ENCODE results near the gene CRY1. TPM values are rescaled to one million over a fixed set of nuclear protein-coding genes. Genes with fewer than 3 reads are reported as not detected.

CRY1 gene
- total RNA-seq, 1 experiment from 2014 or later: 23.1 TPM

DNA sequence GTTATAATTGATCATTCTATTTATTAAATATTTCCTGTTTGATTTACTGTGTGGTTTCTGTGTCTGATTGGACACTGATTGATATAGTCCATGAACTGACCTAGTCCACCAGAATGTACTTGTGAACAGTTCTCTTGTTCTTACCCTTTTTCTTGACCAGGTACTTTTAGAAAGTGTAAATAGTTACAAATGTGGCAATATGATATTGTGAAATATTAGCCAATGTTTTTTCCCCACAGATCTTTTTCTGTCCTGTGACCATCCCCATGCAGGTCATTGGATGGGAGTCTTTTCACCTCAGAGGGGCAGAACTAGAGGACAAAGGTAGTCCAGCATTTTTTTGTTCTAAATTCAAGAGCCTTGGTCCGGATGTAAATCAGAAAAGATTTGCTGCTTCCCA, 8.3 kb upstream of the CRY1 start (continued):
- TF ChIP-seq, protein P1, sequence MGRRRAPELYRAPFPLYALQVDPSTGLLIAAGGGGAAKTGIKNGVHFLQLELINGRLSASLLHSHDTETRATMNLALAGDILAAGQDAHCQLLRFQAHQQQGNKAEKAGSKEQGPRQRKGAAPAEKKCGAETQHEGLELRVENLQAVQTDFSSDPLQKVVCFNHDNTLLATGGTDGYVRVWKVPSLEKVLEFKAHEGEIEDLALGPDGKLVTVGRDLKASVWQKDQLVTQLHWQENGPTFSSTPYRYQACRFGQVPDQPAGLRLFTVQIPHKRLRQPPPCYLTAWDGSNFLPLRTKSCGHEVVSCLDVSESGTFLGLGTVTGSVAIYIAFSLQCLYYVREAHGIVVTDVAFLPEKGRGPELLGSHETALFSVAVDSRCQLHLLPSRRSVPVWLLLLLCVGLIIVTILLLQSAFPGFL (CRISPR knock-in tag; IDR thresholded peaks at IDR 0.05; ENCODE audit: borderline replicate concordance): no peak

DNA sequence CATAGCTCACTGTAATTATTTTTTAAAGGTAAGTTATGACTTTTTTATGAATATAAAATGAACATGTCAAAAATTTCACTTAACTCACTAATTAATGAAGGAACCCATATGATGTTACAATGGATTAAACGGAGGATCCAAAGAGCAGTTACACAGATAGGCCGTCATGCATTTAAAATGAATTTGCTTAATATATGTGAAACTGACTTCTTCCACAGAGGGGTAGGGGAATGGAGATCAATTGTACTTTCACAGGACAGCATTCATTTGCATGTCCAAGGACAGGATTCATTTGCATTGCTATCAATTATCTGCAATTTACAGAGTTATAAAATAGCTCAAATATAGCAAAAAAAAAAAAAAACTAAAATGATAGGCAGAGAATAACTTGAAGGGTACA, 6.6 kb upstream of the CRY1 start:
- DNase-seq (ENCODE audit: low spot score): no peak

More for the DNA sequence above, 6.6 kb upstream of the CRY1 start:
- ChIA-PET CTCF (interaction anchor here (0.6 to 1.5 kb wide), 3 partner anchors 32 to 571 kb away, joined by 3 to 5 read pairs (median 4); no protein-coding TSS in a partner anchor), POLR2A (no interaction called here)
- Mint-ChIP-seq H3K4me3 (no peak overlapping the region), H3K27me3 (ENCODE audit: low read depth) (peaks cover 11% of the 10 kb centered on the region), H3K9me3 (peaks cover 24% of the 10 kb centered on the region), H3K4me1 (peaks cover 9% of the 10 kb centered on the region), H3K27ac (no peak overlapping the region), H3K36me3 (peaks cover 17% of the 10 kb centered on the region)
- no peak for ATAC-seq
- TF ChIP-seq, protein P2, sequence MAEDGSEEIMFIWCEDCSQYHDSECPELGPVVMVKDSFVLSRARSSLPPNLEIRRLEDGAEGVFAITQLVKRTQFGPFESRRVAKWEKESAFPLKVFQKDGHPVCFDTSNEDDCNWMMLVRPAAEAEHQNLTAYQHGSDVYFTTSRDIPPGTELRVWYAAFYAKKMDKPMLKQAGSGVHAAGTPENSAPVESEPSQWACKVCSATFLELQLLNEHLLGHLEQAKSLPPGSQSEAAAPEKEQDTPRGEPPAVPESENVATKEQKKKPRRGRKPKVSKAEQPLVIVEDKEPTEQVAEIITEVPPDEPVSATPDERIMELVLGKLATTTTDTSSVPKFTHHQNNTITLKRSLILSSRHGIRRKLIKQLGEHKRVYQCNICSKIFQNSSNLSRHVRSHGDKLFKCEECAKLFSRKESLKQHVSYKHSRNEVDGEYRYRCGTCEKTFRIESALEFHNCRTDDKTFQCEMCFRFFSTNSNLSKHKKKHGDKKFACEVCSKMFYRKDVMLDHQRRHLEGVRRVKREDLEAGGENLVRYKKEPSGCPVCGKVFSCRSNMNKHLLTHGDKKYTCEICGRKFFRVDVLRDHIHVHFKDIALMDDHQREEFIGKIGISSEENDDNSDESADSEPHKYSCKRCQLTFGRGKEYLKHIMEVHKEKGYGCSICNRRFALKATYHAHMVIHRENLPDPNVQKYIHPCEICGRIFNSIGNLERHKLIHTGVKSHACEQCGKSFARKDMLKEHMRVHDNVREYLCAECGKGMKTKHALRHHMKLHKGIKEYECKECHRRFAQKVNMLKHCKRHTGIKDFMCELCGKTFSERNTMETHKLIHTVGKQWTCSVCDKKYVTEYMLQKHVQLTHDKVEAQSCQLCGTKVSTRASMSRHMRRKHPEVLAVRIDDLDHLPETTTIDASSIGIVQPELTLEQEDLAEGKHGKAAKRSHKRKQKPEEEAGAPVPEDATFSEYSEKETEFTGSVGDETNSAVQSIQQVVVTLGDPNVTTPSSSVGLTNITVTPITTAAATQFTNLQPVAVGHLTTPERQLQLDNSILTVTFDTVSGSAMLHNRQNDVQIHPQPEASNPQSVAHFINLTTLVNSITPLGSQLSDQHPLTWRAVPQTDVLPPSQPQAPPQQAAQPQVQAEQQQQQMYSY (CRISPR knock-in tag; IDR thresholded peaks at IDR 0.05): no peak
- TF ChIP-seq, protein P3, sequence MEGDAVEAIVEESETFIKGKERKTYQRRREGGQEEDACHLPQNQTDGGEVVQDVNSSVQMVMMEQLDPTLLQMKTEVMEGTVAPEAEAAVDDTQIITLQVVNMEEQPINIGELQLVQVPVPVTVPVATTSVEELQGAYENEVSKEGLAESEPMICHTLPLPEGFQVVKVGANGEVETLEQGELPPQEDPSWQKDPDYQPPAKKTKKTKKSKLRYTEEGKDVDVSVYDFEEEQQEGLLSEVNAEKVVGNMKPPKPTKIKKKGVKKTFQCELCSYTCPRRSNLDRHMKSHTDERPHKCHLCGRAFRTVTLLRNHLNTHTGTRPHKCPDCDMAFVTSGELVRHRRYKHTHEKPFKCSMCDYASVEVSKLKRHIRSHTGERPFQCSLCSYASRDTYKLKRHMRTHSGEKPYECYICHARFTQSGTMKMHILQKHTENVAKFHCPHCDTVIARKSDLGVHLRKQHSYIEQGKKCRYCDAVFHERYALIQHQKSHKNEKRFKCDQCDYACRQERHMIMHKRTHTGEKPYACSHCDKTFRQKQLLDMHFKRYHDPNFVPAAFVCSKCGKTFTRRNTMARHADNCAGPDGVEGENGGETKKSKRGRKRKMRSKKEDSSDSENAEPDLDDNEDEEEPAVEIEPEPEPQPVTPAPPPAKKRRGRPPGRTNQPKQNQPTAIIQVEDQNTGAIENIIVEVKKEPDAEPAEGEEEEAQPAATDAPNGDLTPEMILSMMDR (IDR thresholded peaks at IDR 0.05): no peak
- TF ChIP-seq, protein P4, sequence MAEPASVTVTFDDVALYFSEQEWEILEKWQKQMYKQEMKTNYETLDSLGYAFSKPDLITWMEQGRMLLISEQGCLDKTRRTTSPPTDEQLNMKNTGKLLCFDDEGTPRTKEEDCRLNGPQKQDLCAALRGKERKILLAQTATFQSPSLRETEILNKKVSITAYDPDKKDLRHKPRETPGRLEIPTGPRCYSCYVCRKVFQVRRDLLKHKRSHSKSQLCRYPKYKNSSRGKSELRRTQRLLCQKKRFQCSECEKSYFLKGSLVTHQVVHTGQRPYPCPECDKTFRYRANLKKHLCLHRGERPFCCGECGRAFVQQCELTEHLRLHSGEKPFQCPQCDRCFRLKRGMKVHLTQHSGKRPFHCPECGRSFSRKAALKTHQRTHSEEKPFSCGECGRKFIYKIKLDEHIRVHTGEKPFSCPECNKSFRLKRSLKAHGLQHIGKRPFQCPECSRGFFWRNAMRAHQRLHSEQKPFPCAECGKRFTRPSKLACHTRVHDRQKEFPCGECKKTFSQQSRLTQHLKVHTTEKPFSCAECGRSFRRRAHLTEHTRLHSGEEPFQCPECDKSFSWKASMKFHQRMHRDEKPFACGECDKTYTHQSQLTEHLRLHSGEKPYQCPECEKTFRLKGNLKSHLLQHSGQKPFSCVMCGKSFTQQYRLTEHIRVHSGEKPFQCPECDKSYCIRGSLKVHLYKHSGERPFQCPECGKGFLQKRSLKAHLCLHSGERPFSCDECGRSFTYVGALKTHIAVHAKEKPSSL (CRISPR knock-in tag; conservative IDR thresholded peaks at IDR 0.05): no peak
- TF ChIP-seq ZNF138 (CRISPR knock-in tag; conservative IDR thresholded peaks at IDR 0.05) (no peak), GRHL2 (CRISPR knock-in tag; IDR thresholded peaks at IDR 0.05; ENCODE audit: insufficient replicate concordance, severe bottlenecking) (no peak), ZNF263 (CRISPR knock-in tag; IDR thresholded peaks at IDR 0.05; ENCODE audit: low read depth) (no peak), ETV6 (CRISPR knock-in tag; IDR thresholded peaks at IDR 0.05) (no peak), HMGA2 (CRISPR knock-in tag; IDR thresholded peaks at IDR 0.05) (no peak)
- TF ChIP-seq, protein P5, sequence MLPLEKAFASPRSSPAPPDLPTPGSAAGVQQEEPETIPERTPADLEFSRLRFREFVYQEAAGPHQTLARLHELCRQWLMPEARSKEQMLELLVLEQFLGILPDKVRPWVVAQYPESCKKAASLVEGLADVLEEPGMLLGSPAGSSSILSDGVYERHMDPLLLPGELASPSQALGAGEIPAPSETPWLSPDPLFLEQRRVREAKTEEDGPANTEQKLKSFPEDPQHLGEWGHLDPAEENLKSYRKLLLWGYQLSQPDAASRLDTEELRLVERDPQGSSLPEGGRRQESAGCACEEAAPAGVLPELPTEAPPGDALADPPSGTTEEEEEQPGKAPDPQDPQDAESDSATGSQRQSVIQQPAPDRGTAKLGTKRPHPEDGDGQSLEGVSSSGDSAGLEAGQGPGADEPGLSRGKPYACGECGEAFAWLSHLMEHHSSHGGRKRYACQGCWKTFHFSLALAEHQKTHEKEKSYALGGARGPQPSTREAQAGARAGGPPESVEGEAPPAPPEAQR (CRISPR knock-in tag; IDR thresholded peaks at IDR 0.05): no peak
- TF ChIP-seq, protein P6, sequence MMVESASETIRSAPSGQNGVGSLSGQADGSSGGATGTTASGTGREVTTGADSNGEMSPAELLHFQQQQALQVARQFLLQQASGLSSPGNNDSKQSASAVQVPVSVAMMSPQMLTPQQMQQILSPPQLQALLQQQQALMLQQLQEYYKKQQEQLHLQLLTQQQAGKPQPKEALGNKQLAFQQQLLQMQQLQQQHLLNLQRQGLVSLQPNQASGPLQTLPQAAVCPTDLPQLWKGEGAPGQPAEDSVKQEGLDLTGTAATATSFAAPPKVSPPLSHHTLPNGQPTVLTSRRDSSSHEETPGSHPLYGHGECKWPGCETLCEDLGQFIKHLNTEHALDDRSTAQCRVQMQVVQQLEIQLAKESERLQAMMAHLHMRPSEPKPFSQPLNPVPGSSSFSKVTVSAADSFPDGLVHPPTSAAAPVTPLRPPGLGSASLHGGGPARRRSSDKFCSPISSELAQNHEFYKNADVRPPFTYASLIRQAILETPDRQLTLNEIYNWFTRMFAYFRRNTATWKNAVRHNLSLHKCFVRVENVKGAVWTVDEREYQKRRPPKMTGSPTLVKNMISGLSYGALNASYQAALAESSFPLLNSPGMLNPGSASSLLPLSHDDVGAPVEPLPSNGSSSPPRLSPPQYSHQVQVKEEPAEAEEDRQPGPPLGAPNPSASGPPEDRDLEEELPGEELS (CRISPR knock-in tag; IDR thresholded peaks at IDR 0.05): no peak
- TF ChIP-seq, protein P7, sequence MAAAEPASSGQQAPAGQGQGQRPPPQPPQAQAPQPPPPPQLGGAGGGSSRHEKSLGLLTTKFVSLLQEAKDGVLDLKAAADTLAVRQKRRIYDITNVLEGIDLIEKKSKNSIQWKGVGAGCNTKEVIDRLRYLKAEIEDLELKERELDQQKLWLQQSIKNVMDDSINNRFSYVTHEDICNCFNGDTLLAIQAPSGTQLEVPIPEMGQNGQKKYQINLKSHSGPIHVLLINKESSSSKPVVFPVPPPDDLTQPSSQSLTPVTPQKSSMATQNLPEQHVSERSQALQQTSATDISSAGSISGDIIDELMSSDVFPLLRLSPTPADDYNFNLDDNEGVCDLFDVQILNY (CRISPR knock-in tag; IDR thresholded peaks at IDR 0.05): no peak

All from WTC11 (cell line).